ENCODE data around the gene SLC17A5.

- TF ChIP-seq EGR1 (IDR thresholded peaks at IDR 0.05; ENCODE audit: low read depth in 2 of 2) (no peak), CTCF (IDR thresholded peaks at IDR 0.05; ENCODE audit: low read depth, low read length, missing input control) (no peak), MAX (IDR thresholded peaks at IDR 0.05) (no peak), TAF1 (conservative IDR thresholded peaks at IDR 0.05) (no peak), SP1 (IDR thresholded peaks at IDR 0.05) (no peak), FOXA1 (IDR thresholded peaks at IDR 0.05) (no peak), ATF3 (IDR thresholded peaks at IDR 0.05) (no peak), NR2F2 (IDR thresholded peaks at IDR 0.05) (no peak), ZBTB33 (IDR thresholded peaks at IDR 0.05) (no peak)
Observed at GRCh38 chr6:73562558-73562957, 91.2 kb downstream of the SLC17A5 start.
